B cell (primary cell): ENCODE measurements around the gene L3MBTL1.

Source experiments
- CTCF ChIP-seq: fragments of 200-600 bp; IDR thresholded peaks from one replicate; pipeline ENCODE4 v1.8.0; 2022; ENCODE audit warnings: antibody characterized with exemption, mild to moderate bottlenecking
- EZH2 ChIP-seq: IDR thresholded peaks from 2 replicates; pipeline ENCODE4 v1.6.1; 2012; ENCODE audit warnings: borderline replicate concordance, low read depth, mild to moderate bottlenecking, moderate library complexity, low read length; ENCODE audit not compliant: insufficient read depth, poor library complexity, severe bottlenecking

DNA sequence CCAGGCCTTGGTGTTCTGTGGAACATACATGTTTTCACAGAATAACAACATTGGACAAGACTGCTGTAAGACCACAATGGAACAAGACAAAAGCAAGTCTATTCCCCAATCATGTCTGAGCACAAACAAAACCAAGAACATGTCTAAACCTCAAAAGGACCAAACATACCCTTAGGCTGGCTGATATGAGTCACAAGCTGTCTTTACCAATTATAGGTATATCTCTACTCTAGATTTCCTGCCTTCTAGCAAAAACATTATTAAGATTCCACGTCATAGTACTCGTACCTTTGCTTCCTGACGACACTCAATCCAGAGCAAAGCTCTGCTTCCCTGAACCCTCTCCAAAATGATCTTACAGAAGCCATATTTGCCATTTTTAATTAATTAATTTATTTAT, 15.4 kb upstream of the L3MBTL1 start:
- TF ChIP-seq CTCF (no peak), EZH2 (no peak)
